Measurements from ENCODE around the gene IL22RA1.

DNA sequence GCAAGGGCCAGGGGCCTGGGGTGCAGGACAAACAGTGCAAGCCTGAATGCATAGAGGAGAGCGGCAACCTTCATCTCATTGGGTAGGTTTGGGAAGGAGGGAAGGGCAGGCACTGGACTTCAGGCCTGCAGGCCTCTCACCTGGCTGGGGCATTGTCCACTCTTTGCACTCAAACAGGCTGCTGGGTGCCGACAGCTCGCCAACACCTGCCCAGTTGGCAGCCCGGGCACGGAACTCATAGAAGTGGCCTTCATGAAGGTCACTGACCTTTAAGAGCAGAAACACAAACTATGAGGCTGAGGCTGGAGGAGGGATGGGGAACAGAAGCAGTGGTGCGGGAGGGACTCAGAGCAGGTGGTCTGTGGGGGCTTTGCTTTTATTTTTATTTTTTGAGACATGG lies 61.8 kb downstream of the IL22RA1 start:
- TF ChIP-seq, protein P1, sequence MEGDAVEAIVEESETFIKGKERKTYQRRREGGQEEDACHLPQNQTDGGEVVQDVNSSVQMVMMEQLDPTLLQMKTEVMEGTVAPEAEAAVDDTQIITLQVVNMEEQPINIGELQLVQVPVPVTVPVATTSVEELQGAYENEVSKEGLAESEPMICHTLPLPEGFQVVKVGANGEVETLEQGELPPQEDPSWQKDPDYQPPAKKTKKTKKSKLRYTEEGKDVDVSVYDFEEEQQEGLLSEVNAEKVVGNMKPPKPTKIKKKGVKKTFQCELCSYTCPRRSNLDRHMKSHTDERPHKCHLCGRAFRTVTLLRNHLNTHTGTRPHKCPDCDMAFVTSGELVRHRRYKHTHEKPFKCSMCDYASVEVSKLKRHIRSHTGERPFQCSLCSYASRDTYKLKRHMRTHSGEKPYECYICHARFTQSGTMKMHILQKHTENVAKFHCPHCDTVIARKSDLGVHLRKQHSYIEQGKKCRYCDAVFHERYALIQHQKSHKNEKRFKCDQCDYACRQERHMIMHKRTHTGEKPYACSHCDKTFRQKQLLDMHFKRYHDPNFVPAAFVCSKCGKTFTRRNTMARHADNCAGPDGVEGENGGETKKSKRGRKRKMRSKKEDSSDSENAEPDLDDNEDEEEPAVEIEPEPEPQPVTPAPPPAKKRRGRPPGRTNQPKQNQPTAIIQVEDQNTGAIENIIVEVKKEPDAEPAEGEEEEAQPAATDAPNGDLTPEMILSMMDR (IDR thresholded peaks at IDR 0.05) = no peak
- TF ChIP-seq ZFX (IDR thresholded peaks at IDR 0.05; ENCODE audit: borderline replicate concordance) = no peak

Measured in 22Rv1 (cell line).